GM18526 (cell line): Measurements from ENCODE around the gene BDKRB2.

ENCODE experiments used
- POLR2A ChIP-seq: IDR thresholded peaks from 3 replicates; pipeline ENCODE4 v1.6.1; 2011; ENCODE audit not compliant: insufficient read length; ENCODE audit errors: extremely low read depth

BDKRB2 gene

GRCh38 chr14:96246539-96246847, 41.9 kb downstream of the BDKRB2 start:
- no peak for TF ChIP-seq POLR2A

GRCh38 chr14:96247031-96247430, 42.4 kb downstream of the BDKRB2 start:
- TF ChIP-seq POLR2A, result no peak

- TF ChIP-seq POLR2A, result no peak
These were observed 44.4 kb downstream of the BDKRB2 start for GRCh38 chr14:96249029-96249428.

GRCh38 chr14:96250485-96250884, 45.8 kb downstream of the BDKRB2 start:
- no peak for TF ChIP-seq POLR2A

GRCh38 chr14:96251656-96252155, 47.1 kb downstream of the BDKRB2 start:
- TF ChIP-seq POLR2A, result no peak

GRCh38 chr14:96252323-96252998, 47.8 kb downstream of the BDKRB2 start:
- no peak for TF ChIP-seq POLR2A

GRCh38 chr14:96252999-96253539, 48.4 kb downstream of the BDKRB2 start:
- TF ChIP-seq POLR2A, result no peak

- TF ChIP-seq POLR2A, result no peak
These were observed 50.0 kb downstream of the BDKRB2 start for GRCh38 chr14:96254687-96255086.

GRCh38 chr14:96255501-96256366, 51.1 kb downstream of the BDKRB2 start, which contains the start of gene BDKRB1:
BDKRB1 (plus strand) TSS chr14:96256210; CDS start chr14:96263683, 7,473 bp downstream.
- TF ChIP-seq POLR2A, result no peak

- no peak for TF ChIP-seq POLR2A
These were observed 51.8 kb downstream of the BDKRB2 start for GRCh38 chr14:96256407-96256806.

GRCh38 chr14:96257056-96257455, 52.4 kb downstream of the BDKRB2 start:
- no peak for TF ChIP-seq POLR2A

- TF ChIP-seq POLR2A, result no peak
These were observed 53.3 kb downstream of the BDKRB2 start for GRCh38 chr14:96257900-96258299.

- TF ChIP-seq POLR2A, result no peak
These were observed 55.7 kb downstream of the BDKRB2 start for GRCh38 chr14:96260341-96260821.

GRCh38 chr14:96261053-96261452, 56.4 kb downstream of the BDKRB2 start:
- TF ChIP-seq POLR2A, result no peak

GRCh38 chr14:96261772-96262655, 57.4 kb downstream of the BDKRB2 start:
- TF ChIP-seq POLR2A, result no peak
